Measurements from ENCODE around the gene ZNF606.

GRCh38 chr19:58021541-58022282 is 19.1 kb upstream of the ZNF606 start:
- TF ChIP-seq CTCF (IDR thresholded peaks at IDR 0.05; ENCODE audit: poor library complexity) (peak; percentile 39), EZH2 (IDR thresholded peaks at IDR 0.05; ENCODE audit: borderline replicate concordance) (no peak), EZH2phosphoT487 (IDR thresholded peaks at IDR 0.05; ENCODE audit: low read depth, severe bottlenecking, unreplicated experiment) (no peak)

Measured in hepatocyte (in vitro differentiated cells).